Measurements from ENCODE around the gene RIMS4.
"Not testable (repeated sequence)": the region's sequence is repeated elsewhere in the genome, so short reads cannot be mapped to it uniquely, and the experiment has no call there.

The RIMS4 gene

GRCh38 chr20:44768854-44769480 lies 41.4 kb downstream of the RIMS4 start:
- H3K36me3 ChIP-seq (ENCODE audit: control insufficient read depth, insufficient read depth, low read length), result no peaks in the 10 kb centered on the region
- H3K9me3 ChIP-seq (ENCODE audit: control insufficient read depth, low read length), result no peaks in the 10 kb centered on the region
- H3K4me3 ChIP-seq (ENCODE audit: low read length), result no peak overlapping the region
- peaks cover 11% of the 10 kb centered on the region for H3K4me1 ChIP-seq (ENCODE audit: control insufficient read depth, insufficient read depth, low read length)
- no peaks in the 10 kb centered on the region for H3K27me3 ChIP-seq (ENCODE audit: control insufficient read depth, insufficient read depth, low read length)
- H3K9ac ChIP-seq (ENCODE audit: low read length), result no peak overlapping the region

DNA sequence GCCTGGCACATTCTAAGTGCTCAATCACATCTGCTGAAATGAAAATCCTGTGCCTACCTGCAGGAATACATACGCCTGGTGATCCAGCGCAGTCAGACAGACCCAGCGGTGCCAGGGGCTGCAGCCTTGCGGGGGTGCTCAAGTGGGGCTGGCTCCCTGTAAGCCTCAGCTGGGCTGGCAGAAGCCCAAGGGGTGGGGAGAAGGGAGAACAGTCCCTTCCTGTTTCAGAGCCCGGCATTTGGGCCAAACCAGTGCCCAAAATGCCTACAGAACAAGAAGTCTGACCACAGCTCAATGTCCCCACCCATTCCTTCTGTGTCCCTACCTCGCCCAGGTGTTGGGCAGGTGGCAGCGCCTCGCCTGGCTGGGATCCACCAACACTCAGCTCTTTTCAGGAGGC lies 42.1 kb downstream of the RIMS4 start:
- Histone ChIP-seq H3K4me1 (ENCODE audit: control insufficient read depth, insufficient read depth, low read length) (peaks cover 11% of the 10 kb centered on the region), H3K9me3 (ENCODE audit: control insufficient read depth, low read length) (no peaks in the 10 kb centered on the region), H3K36me3 (ENCODE audit: control insufficient read depth, insufficient read depth, low read length) (no peaks in the 10 kb centered on the region), H3K9ac (ENCODE audit: low read length) (no peak overlapping the region), H3K4me3 (ENCODE audit: low read length) (no peak overlapping the region), H3K27me3 (ENCODE audit: control insufficient read depth, insufficient read depth, low read length) (no peaks in the 10 kb centered on the region)

GRCh38 chr20:44765701-44766347 lies 44.5 kb downstream of the RIMS4 start:
- H3K36me3 ChIP-seq (ENCODE audit: control insufficient read depth, insufficient read depth, low read length), result no peaks in the 10 kb centered on the region
- H3K9ac ChIP-seq (ENCODE audit: low read length), result no peak overlapping the region
- peaks cover 11% of the 10 kb centered on the region for H3K4me1 ChIP-seq (ENCODE audit: control insufficient read depth, insufficient read depth, low read length)
- H3K4me3 ChIP-seq (ENCODE audit: low read length), result no peak overlapping the region
- H3K9me3 ChIP-seq (ENCODE audit: control insufficient read depth, low read length), result no peaks in the 10 kb centered on the region
- H3K27me3 ChIP-seq (ENCODE audit: control insufficient read depth, insufficient read depth, low read length), result no peaks in the 10 kb centered on the region

GRCh38 chr20:44765091-44765490 lies 45.3 kb downstream of the RIMS4 start:
- peaks cover 11% of the 10 kb centered on the region for H3K4me1 ChIP-seq (ENCODE audit: control insufficient read depth, insufficient read depth, low read length)
- no peak overlapping the region for H3K9ac ChIP-seq (ENCODE audit: low read length)
- H3K4me3 ChIP-seq (ENCODE audit: low read length), result no peak overlapping the region
- no peaks in the 10 kb centered on the region for H3K27me3 ChIP-seq (ENCODE audit: control insufficient read depth, insufficient read depth, low read length)
- no peaks in the 10 kb centered on the region for H3K36me3 ChIP-seq (ENCODE audit: control insufficient read depth, insufficient read depth, low read length)
- no peaks in the 10 kb centered on the region for H3K9me3 ChIP-seq (ENCODE audit: control insufficient read depth, low read length)

- H3K9ac ChIP-seq (ENCODE audit: low read length); H3K9me3 ChIP-seq (ENCODE audit: control insufficient read depth, low read length); H3K27me3 ChIP-seq (ENCODE audit: control insufficient read depth, insufficient read depth, low read length); H3K36me3 ChIP-seq (ENCODE audit: control insufficient read depth, insufficient read depth, low read length); H3K4me3 ChIP-seq (ENCODE audit: low read length): not testable (repeated sequence)
- peaks cover 11% of the 10 kb centered on the region for H3K4me1 ChIP-seq (ENCODE audit: control insufficient read depth, insufficient read depth, low read length)
These were observed 46.5 kb downstream of the RIMS4 start for GRCh38 chr20:44763798-44764197.

DNA sequence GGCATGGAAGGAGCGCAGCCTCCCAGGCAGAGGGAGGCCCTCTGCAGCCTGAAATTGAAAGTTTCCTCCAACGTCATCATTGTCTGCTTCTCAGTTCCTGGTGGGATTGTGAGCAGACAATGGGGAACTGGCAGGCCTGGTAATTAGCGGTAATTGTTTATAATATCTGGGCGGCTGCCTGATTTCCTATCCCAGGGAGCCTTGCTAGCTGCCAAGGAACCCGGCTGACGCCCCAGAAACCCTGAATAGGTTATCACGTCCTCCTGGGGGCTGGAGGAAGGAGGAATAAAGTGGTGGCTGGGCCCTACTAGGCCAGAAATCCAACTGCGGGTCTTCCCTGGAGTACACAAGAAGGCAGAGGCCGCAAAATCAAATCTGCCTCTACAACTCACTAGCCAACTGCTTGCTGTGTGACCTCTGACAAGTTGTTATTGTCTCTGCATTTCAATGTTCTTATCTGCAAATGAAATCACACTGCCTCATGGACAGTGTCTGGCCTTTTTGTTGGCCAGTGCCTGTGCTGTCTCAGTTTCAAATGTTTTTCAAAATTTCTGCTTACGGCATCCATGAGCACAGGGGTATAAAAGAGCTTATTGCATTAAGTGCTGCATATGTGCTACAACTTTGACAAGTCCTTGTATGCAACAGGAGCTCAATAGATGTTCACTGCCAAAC lies 47.7 kb downstream of the RIMS4 start:
- Histone ChIP-seq H3K4me1 (ENCODE audit: control insufficient read depth, insufficient read depth, low read length) (peaks cover 11% of the 10 kb centered on the region), H3K27me3 (ENCODE audit: control insufficient read depth, insufficient read depth, low read length) (peaks cover 9% of the 10 kb centered on the region), H3K4me3 (ENCODE audit: low read length) (no peak overlapping the region), H3K9ac (ENCODE audit: low read length) (no peak overlapping the region), H3K36me3 (ENCODE audit: control insufficient read depth, insufficient read depth, low read length) (no peaks in the 10 kb centered on the region), H3K9me3 (ENCODE audit: control insufficient read depth, low read length) (no peaks in the 10 kb centered on the region)

GRCh38 chr20:44761423-44761822 lies 48.9 kb downstream of the RIMS4 start:
- peaks cover 11% of the 10 kb centered on the region for H3K27me3 ChIP-seq (ENCODE audit: control insufficient read depth, insufficient read depth, low read length)
- H3K4me3 ChIP-seq (ENCODE audit: low read length), result no peak overlapping the region
- H3K9me3 ChIP-seq (ENCODE audit: control insufficient read depth, low read length), result no peaks in the 10 kb centered on the region
- H3K9ac ChIP-seq (ENCODE audit: low read length), result no peak overlapping the region
- peaks cover 10% of the 10 kb centered on the region for H3K4me1 ChIP-seq (ENCODE audit: control insufficient read depth, insufficient read depth, low read length)
- no peaks in the 10 kb centered on the region for H3K36me3 ChIP-seq (ENCODE audit: control insufficient read depth, insufficient read depth, low read length)

DNA sequence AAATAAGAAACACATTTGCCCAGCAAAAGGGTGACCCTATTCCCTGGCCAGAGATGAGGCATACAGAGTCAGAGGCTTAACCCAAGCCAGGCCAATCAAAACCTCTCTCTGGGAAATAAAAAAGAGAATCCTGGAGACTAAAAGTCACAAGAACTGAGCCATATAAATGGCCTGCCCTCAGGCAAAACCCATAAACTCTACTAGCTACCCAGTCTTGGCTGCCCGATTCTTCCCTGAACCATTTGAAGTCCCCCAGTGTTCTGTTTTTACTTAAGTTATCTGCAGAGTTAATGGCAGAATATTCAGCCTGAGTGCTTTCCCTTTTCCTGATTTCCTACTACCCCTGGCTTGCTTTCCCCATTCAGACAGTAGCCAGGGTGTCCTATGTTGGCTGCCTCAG lies 50.8 kb downstream of the RIMS4 start:
- H3K9me3 ChIP-seq (ENCODE audit: control insufficient read depth, low read length), result no peaks in the 10 kb centered on the region

DNA sequence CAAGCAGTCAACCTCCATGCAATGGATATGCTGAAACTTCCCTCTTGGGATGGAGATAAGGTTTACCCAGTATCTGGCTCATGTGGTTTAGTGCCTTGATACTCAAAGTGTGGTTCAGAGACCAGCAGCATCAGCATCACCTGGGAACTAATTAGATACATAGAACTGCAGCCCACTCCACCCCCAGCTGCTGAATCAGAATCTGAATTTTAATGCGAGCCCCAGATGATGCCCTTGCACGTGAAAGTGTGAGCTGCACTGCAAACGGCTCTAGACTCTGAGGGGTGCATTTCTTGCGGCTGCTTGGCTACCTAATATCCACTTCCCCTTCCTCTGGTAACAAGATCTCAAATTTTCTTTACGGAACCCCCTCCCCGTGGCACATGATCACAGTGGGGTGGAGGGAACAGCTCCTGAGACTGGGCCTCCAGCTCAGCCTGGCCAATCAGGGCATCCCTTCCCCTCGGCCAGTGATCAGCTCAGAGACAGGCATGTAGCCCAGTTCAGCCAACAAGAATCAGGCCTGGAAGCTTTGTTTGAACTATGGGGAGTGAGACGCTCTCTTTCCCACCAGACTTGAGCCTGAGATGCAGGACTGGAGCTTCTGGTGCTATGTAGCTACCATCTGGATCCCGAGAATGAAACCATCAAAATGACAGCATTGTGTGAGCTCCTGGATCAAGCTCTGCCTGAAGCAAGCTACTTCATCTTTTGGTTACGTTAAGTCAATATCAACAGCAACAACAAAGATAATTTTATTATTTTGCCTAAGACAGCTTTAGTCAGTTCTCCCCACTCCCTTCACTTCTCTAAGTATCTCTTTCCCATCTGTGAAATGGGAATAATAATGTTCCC lies 51.9 kb downstream of the RIMS4 start:
- Histone ChIP-seq H3K4me3 (ENCODE audit: low read length) (no peak overlapping the region), H3K27me3 (ENCODE audit: control insufficient read depth, insufficient read depth, low read length) (peaks cover 13% of the 10 kb centered on the region), H3K9me3 (ENCODE audit: control insufficient read depth, low read length) (no peaks in the 10 kb centered on the region), H3K4me1 (ENCODE audit: control insufficient read depth, insufficient read depth, low read length) (no peaks in the 10 kb centered on the region), H3K9ac (ENCODE audit: low read length) (no peak overlapping the region), H3K36me3 (ENCODE audit: control insufficient read depth, insufficient read depth, low read length) (no peaks in the 10 kb centered on the region)

More for the DNA sequence above, 50.8 kb downstream of the RIMS4 start:
- H3K36me3 ChIP-seq (ENCODE audit: control insufficient read depth, insufficient read depth, low read length), result no peaks in the 10 kb centered on the region
- H3K4me3 ChIP-seq (ENCODE audit: low read length), result no peak overlapping the region
- peaks cover 11% of the 10 kb centered on the region for H3K27me3 ChIP-seq (ENCODE audit: control insufficient read depth, insufficient read depth, low read length)
- H3K9ac ChIP-seq (ENCODE audit: low read length), result no peak overlapping the region
- H3K4me1 ChIP-seq (ENCODE audit: control insufficient read depth, insufficient read depth, low read length), result no peaks in the 10 kb centered on the region

DNA sequence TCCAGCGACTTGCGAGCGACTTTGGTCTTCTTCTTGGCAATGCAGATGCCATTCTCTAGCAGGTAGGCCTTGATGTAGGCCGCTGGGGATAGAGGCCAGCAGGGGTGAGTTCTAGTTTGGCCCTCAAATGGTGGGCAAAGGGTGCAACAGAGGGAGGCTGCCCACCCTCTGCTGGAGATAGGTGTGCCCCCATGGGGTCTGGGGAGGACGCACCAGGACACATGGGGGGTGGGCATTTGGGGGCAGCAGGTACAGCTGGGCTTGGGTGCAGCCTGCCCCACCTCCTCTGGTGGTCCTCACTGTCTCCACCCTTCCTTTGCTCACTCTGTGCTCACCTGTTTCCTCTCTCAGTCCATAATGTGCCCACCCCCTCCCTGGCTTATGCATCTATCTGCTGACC lies 53.4 kb downstream of the RIMS4 start:
- H3K9ac ChIP-seq (ENCODE audit: low read length), result no peak overlapping the region

GRCh38 chr20:44756011-44756688 lies 54.2 kb downstream of the RIMS4 start:
- Histone ChIP-seq H3K4me1 (ENCODE audit: control insufficient read depth, insufficient read depth, low read length) (no peaks in the 10 kb centered on the region), H3K36me3 (ENCODE audit: control insufficient read depth, insufficient read depth, low read length) (no peaks in the 10 kb centered on the region), H3K27me3 (ENCODE audit: control insufficient read depth, insufficient read depth, low read length) (peaks cover 33% of the 10 kb centered on the region), H3K9me3 (ENCODE audit: control insufficient read depth, low read length) (no peaks in the 10 kb centered on the region), H3K4me3 (ENCODE audit: low read length) (no peak overlapping the region), H3K9ac (ENCODE audit: low read length) (no peak overlapping the region)

More for the DNA sequence above, 53.4 kb downstream of the RIMS4 start:
- H3K9me3 ChIP-seq (ENCODE audit: control insufficient read depth, low read length), result no peaks in the 10 kb centered on the region
- H3K4me1 ChIP-seq (ENCODE audit: control insufficient read depth, insufficient read depth, low read length), result no peaks in the 10 kb centered on the region
- peaks cover 25% of the 10 kb centered on the region for H3K27me3 ChIP-seq (ENCODE audit: control insufficient read depth, insufficient read depth, low read length)
- no peak overlapping the region for H3K4me3 ChIP-seq (ENCODE audit: low read length)
- no peaks in the 10 kb centered on the region for H3K36me3 ChIP-seq (ENCODE audit: control insufficient read depth, insufficient read depth, low read length)

All from mucosa of stomach (tissue), 1 donor.